GM06990 (cell line): Measurements from ENCODE around the gene ADAMTS6.

Experiments
- DNase-seq: peaks from one replicate; pipeline ENCODE4 v3.0.0-alpha.2; 2011; ENCODE audit not compliant: insufficient read length; ENCODE audit errors: extremely low read depth
- H3K27me3 ChIP-seq: replicated peaks from 2 replicates; pipeline ENCODE4 v1.6.0; 2011; ENCODE audit warnings: low read length; ENCODE audit not compliant: control insufficient read depth, insufficient read depth
- H3K36me3 ChIP-seq: 2 replicates; pipeline ENCODE4 v1.5.1; 2011; ENCODE audit warnings: low read length; ENCODE audit not compliant: control insufficient read depth, insufficient read depth
- H3K4me3 ChIP-seq: replicated peaks from 2 replicates; pipeline ENCODE4 v1.5.1; 2011; ENCODE audit warnings: low read depth, mild to moderate bottlenecking, control low read depth, low read length
- CTCF ChIP-seq: IDR thresholded peaks from 2 replicates; pipeline ENCODE4 v1.5.1; 2011; ENCODE audit warnings: low read length, control low read depth, mild to moderate bottlenecking, inconsistent platforms; ENCODE audit not compliant: insufficient read depth, poor library complexity, severe bottlenecking

The ADAMTS6 gene

GRCh38 chr5:65264420-65264819 is 217.3 kb downstream of the ADAMTS6 start:
- no peak for DNase-seq
- Histone ChIP-seq H3K36me3 (no peaks in the 10 kb centered on the region), H3K4me3 (no peak overlapping the region), H3K27me3 (no peaks in the 10 kb centered on the region)
- TF ChIP-seq CTCF = no peak

GRCh38 chr5:65263321-65263720 is 218.4 kb downstream of the ADAMTS6 start:
- no peaks in the 10 kb centered on the region for H3K27me3 ChIP-seq
- H3K4me3 ChIP-seq = no peak overlapping the region
- H3K36me3 ChIP-seq = no peaks in the 10 kb centered on the region
- no peak for TF ChIP-seq CTCF
- no peak for DNase-seq

GRCh38 chr5:65262649-65263059 is 219.1 kb downstream of the ADAMTS6 start:
- H3K4me3 ChIP-seq = no peak overlapping the region
- no peaks in the 10 kb centered on the region for H3K27me3 ChIP-seq
- no peak for TF ChIP-seq CTCF
- H3K36me3 ChIP-seq = no peaks in the 10 kb centered on the region
- DNase-seq = no peak

GRCh38 chr5:65262096-65262495 is 219.6 kb downstream of the ADAMTS6 start:
- no peak for TF ChIP-seq CTCF
- Histone ChIP-seq H3K27me3 (no peaks in the 10 kb centered on the region), H3K36me3 (no peaks in the 10 kb centered on the region), H3K4me3 (no peak overlapping the region)
- DNase-seq = no peak

- H3K4me3 ChIP-seq = no peak overlapping the region
- no peak for DNase-seq
- no peak for TF ChIP-seq CTCF
- no peaks in the 10 kb centered on the region for H3K27me3 ChIP-seq
- H3K36me3 ChIP-seq = no peaks in the 10 kb centered on the region
Measured at GRCh38 chr5:65261499-65261898, 220.2 kb downstream of the ADAMTS6 start.

GRCh38 chr5:65255294-65255693 is 226.4 kb downstream of the ADAMTS6 start:
- H3K4me3 ChIP-seq = no peak overlapping the region
- no peaks in the 10 kb centered on the region for H3K27me3 ChIP-seq
- DNase-seq = no peak
- no peaks in the 10 kb centered on the region for H3K36me3 ChIP-seq
- TF ChIP-seq CTCF = no peak
